HT1080 (cell line): Measurements from ENCODE around the gene STARD5. TPM values are rescaled to one million over a fixed set of nuclear protein-coding genes. Genes with fewer than 3 reads are reported as not detected.

Source experiments
- total RNA-seq: library from RNA; depleted of rRNA; stranded (reverse); fragments of >200 nt; shearing (Covaris generic); gene quantifications from 2 replicates; pipeline ENCODE4 v1.2.3, GENCODE V29; 2014; rRNA removed

The STARD5 gene
- total RNA-seq, 1 experiment from 2014 or later, result 2.2 TPM

Other genes with a start within 250 kb of the STARD5 start
- 0.39 TPM in 1 of 2 replicates, not detected in the other for gene CFAP161, start 189.9 kb downstream of the STARD5 start, total RNA-seq
- gene IL16, start 127.3 kb downstream of the STARD5 start, total RNA-seq, result 0.03 and 0.50 TPM in 2 replicates
- gene TMC3, start 50.1 kb upstream of the STARD5 start, total RNA-seq, result not detected in 2 replicates